ENCODE results near the gene CDH23. TPM values are rescaled to one million over a fixed set of nuclear protein-coding genes. Genes with fewer than 3 reads are reported as not detected.

Gene CDH23
- polyA plus RNA-seq, 1 donor (not counting 4 experiments of a cell fraction or from before 2014, with no cell fraction given), result 0.01 TPM

- H3K4me2 ChIP-seq (ENCODE audit: control insufficient read depth, extremely low read depth, insufficient read depth, low read depth, low read length), result no peak overlapping the region
- H4K20me1 ChIP-seq (ENCODE audit: control insufficient read depth, extremely low read depth, insufficient read depth, low read length), result no peaks in the 10 kb centered on the region
- H3K4me3 ChIP-seq (ENCODE audit: control insufficient read depth in 2 of 3, extremely low read depth in 1 of 3, insufficient read depth in 2 of 3, low read depth in 1 of 3, low read length in 3 of 3), result no peak overlapping the region
- H3K9me1 ChIP-seq (ENCODE audit: control insufficient read depth, extremely low read depth, insufficient read depth, low read length), result no peaks in the 10 kb centered on the region
- H3K36me3 ChIP-seq (ENCODE audit: control insufficient read depth in 2 of 2, extremely low read depth in 1 of 2, insufficient read depth in 2 of 2, low read length in 2 of 2), result no peaks in the 10 kb centered on the region
- H3K4me1 ChIP-seq (ENCODE audit: control insufficient read depth, extremely low read depth, insufficient read depth, low read length), result peaks cover 11% of the 10 kb centered on the region
- H3K9me3 ChIP-seq (ENCODE audit: control insufficient read depth, low read depth, low read length), result no peaks in the 10 kb centered on the region
- DNase-seq (ENCODE audit: low read depth, low spot score) (no peak), FAIRE-seq (no peak)
- dilution Hi-C loops (cut with MboI; ENCODE audit: extremely low pct_ligation_motif_present, low sequenced_read_pairs), result no loop called here
- H2AFZ ChIP-seq (ENCODE audit: control insufficient read depth, low read length), result no peak overlapping the region
- no peak overlapping the region for H3K27ac ChIP-seq (ENCODE audit: control insufficient read depth, insufficient read depth, low read length)
- no peak overlapping the region for H3K9ac ChIP-seq (ENCODE audit: control insufficient read depth, extremely low read depth, insufficient read depth, low read length)
- no peak for TF ChIP-seq EZH2 (IDR thresholded peaks at IDR 0.05; ENCODE audit: low read length)
- TF ChIP-seq CTCF (optimal IDR thresholded peaks at IDR 0.05 in 1 of 3, IDR thresholded peaks at IDR 0.05 in 1 of 3, conservative IDR thresholded peaks at IDR 0.05 in 1 of 3; ENCODE audit: extremely low read depth in 1 of 3, insufficient read depth in 2 of 3, low read length in 3 of 3), result no peak
- H3K27me3 ChIP-seq (ENCODE audit: control insufficient read depth, extremely low read depth, insufficient read depth, low read length), result peaks cover 15% of the 10 kb centered on the region
- no peaks in the 10 kb centered on the region for H3K79me2 ChIP-seq (ENCODE audit: control insufficient read depth, insufficient read depth, low read length)
Measured at GRCh38 chr10:71511206-71511605, 114.5 kb downstream of the CDH23 start.

- dilution Hi-C loops (cut with MboI; ENCODE audit: extremely low pct_ligation_motif_present, low sequenced_read_pairs), result no loop called here
Measured at GRCh38 chr10:71512312-71512711, 115.6 kb downstream of the CDH23 start.

More at GRCh38 chr10:71512312-71512711, 115.6 kb downstream of the CDH23 start:
- no peaks in the 10 kb centered on the region for H3K9me3 ChIP-seq (ENCODE audit: control insufficient read depth, low read depth, low read length)
- no peak overlapping the region for H3K27ac ChIP-seq (ENCODE audit: control insufficient read depth, insufficient read depth, low read length)
- H3K79me2 ChIP-seq (ENCODE audit: control insufficient read depth, insufficient read depth, low read length), result no peaks in the 10 kb centered on the region
- H2AFZ ChIP-seq (ENCODE audit: control insufficient read depth, low read length), result no peak overlapping the region
- H4K20me1 ChIP-seq (ENCODE audit: control insufficient read depth, extremely low read depth, insufficient read depth, low read length), result no peaks in the 10 kb centered on the region
- H3K9ac ChIP-seq (ENCODE audit: control insufficient read depth, extremely low read depth, insufficient read depth, low read length), result no peak overlapping the region
- TF ChIP-seq EZH2 (IDR thresholded peaks at IDR 0.05; ENCODE audit: low read length), result no peak
- TF ChIP-seq CTCF (optimal IDR thresholded peaks at IDR 0.05 in 1 of 3, IDR thresholded peaks at IDR 0.05 in 1 of 3, conservative IDR thresholded peaks at IDR 0.05 in 1 of 3; ENCODE audit: extremely low read depth in 1 of 3, insufficient read depth in 2 of 3, low read length in 3 of 3), result no peak
- H3K27me3 ChIP-seq (ENCODE audit: control insufficient read depth, extremely low read depth, insufficient read depth, low read length), result peaks cover 7% of the 10 kb centered on the region
- peaks cover 11% of the 10 kb centered on the region for H3K4me1 ChIP-seq (ENCODE audit: control insufficient read depth, extremely low read depth, insufficient read depth, low read length)
- DNase-seq (ENCODE audit: low read depth, low spot score) (no peak), FAIRE-seq (no peak)
- no peak overlapping the region for H3K4me2 ChIP-seq (ENCODE audit: control insufficient read depth, extremely low read depth, insufficient read depth, low read depth, low read length)
- H3K4me3 ChIP-seq (ENCODE audit: control insufficient read depth in 2 of 3, extremely low read depth in 1 of 3, insufficient read depth in 2 of 3, low read depth in 1 of 3, low read length in 3 of 3), result no peak overlapping the region
- no peaks in the 10 kb centered on the region for H3K9me1 ChIP-seq (ENCODE audit: control insufficient read depth, extremely low read depth, insufficient read depth, low read length)
- no peaks in the 10 kb centered on the region for H3K36me3 ChIP-seq (ENCODE audit: control insufficient read depth in 2 of 2, extremely low read depth in 1 of 2, insufficient read depth in 2 of 2, low read length in 2 of 2)
